Fibroblast of lung (primary cell): ENCODE data around the gene AIPL1.

Experiments
- CTCF ChIP-seq, 2 donors: IDR thresholded peaks in 1 of 2; conservative IDR thresholded peaks in 1 of 2; 1 replicate in 1 of 2; 2 replicates in 1 of 2; pipeline ENCODE4 v1.5.1; 2011 to 2012; ENCODE audit warnings: low read length in 2 of 2, control low read depth in 1 of 2, inconsistent platforms in 1 of 2, low read depth in 1 of 2, mild to moderate bottlenecking in 1 of 2
- EZH2 ChIP-seq: IDR thresholded peaks from 2 replicates; pipeline ENCODE4 v1.5.1; 2012; ENCODE audit warnings: low read length, control low read depth, mild to moderate bottlenecking; ENCODE audit errors: missing control alignments

- TF ChIP-seq EZH2 (no peak), CTCF (conservative IDR thresholded peaks at IDR 0.05 in 1 of 2, IDR thresholded peaks at IDR 0.05 in 1 of 2; ENCODE audit: low read depth in 1 of 2, low read length in 2 of 2) (no peak)
Measured at GRCh38 chr17:6427279-6427781, 7.6 kb downstream of the AIPL1 start.
